Body of pancreas (tissue), 4 donors: ENCODE measurements around the gene NCL.

Experiments used
- POLR2A ChIP-seq, 3 donors: fragments of 450-650 bp; IDR thresholded peaks; one replicate each; pipeline ENCODE4 v1.6.1; 2016; ENCODE audit warnings: antibody characterized with exemption in 3 of 3, mild to moderate bottlenecking in 2 of 3
- TF ChIP-seq, protein P1 (sequence below), 7 experiments: fragments of 450-650 bp in 4 of 7; fragments of 200-600 bp in 3 of 7; sonication (generic) in 3 of 7; IDR thresholded peaks; one replicate each; pipeline ENCODE4 v1.5.1; 2016 to 2019; ENCODE audit warnings: antibody characterized with exemption in 7 of 7

DNA sequence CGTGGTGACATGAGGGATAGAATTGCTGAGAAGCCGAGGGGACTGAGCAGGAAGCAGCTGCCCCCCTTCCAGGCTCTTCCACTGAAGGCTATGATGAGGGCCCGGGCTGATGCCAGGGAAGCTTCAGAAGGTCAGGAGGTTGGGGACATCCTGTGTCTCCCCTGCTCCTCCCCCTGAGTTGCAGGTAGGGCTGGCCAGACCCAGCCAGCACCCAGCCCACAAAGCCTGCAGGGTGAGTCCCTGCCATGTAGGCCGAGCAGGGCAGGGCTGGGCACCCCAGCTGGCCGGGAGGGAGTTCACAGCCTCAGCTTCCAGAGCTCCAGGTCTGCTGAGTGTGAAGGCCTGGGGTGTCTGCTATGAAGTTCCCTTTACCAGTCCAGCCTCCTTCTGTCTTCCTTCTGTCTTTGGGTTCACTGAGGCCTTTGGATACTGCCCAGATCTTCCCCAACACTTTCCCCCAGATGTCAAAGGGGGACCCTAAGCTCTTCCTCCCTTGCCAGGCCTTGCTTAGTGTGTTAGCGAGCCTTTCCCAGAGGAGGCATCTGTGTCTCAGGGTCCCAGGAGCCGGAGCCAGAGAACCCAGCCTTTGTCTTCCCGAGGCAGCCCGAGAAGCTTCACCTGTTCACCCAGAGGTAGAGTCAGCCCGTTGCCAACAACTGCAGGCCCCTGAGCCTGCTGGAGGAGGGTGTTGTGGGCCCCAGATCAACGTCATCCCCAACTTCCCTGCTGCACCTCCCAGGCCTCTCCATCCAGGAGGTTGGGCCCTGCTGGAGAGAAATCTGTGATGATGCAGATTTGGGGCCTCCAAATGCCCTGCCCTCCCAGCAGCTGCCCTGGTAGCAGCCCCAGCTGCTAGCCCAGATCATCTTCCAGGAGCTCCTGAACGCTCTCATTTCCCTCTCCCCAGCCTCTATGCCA is 3.6 kb upstream of the NCL start:
- TF ChIP-seq POLR2A (IDR thresholded peaks at IDR 0.05): no peak
- TF ChIP-seq, protein P1, sequence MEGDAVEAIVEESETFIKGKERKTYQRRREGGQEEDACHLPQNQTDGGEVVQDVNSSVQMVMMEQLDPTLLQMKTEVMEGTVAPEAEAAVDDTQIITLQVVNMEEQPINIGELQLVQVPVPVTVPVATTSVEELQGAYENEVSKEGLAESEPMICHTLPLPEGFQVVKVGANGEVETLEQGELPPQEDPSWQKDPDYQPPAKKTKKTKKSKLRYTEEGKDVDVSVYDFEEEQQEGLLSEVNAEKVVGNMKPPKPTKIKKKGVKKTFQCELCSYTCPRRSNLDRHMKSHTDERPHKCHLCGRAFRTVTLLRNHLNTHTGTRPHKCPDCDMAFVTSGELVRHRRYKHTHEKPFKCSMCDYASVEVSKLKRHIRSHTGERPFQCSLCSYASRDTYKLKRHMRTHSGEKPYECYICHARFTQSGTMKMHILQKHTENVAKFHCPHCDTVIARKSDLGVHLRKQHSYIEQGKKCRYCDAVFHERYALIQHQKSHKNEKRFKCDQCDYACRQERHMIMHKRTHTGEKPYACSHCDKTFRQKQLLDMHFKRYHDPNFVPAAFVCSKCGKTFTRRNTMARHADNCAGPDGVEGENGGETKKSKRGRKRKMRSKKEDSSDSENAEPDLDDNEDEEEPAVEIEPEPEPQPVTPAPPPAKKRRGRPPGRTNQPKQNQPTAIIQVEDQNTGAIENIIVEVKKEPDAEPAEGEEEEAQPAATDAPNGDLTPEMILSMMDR (IDR thresholded peaks at IDR 0.05): no peak
